ENCODE measurements around the gene PBX1. TPM values are rescaled to one million over a fixed set of nuclear protein-coding genes. Genes with fewer than 3 reads are reported as not detected.

Gene PBX1
- total RNA-seq, 1 donor from 2014 or later, result 257 TPM

GRCh38 chr1:164668491-164669400 lies 109.8 kb downstream of the PBX1 start:
- Mint-ChIP-seq H3K4me1 (ENCODE audit: unreplicated experiment) (peaks cover 66% of the 10 kb centered on the region), H3K36me3 (peaks cover 27% of the 10 kb centered on the region), H3K27ac (peak overlapping the region; percentile 75), H3K4me3 (no peak overlapping the region), H3K9me3 (peaks cover 11% of the 10 kb centered on the region), H3K27me3 (no peaks in the 10 kb centered on the region)
- TF ChIP-seq CTCF (conservative IDR thresholded peaks at IDR 0.05), result no peak
- no peak for DNase-seq (ENCODE audit: extremely low spot score, unreplicated experiment)

GRCh38 chr1:164670026-164670425 lies 111.0 kb downstream of the PBX1 start:
- no peak for DNase-seq (ENCODE audit: extremely low spot score, unreplicated experiment)
- Mint-ChIP-seq H3K4me1 (ENCODE audit: unreplicated experiment) (peaks cover 59% of the 10 kb centered on the region), H3K27ac (peak overlapping the region; percentile 75), H3K9me3 (peaks cover 11% of the 10 kb centered on the region), H3K27me3 (no peaks in the 10 kb centered on the region), H3K36me3 (peaks cover 17% of the 10 kb centered on the region), H3K4me3 (peak overlapping the region; percentile 16)
- no peak for TF ChIP-seq CTCF (conservative IDR thresholded peaks at IDR 0.05)

DNA sequence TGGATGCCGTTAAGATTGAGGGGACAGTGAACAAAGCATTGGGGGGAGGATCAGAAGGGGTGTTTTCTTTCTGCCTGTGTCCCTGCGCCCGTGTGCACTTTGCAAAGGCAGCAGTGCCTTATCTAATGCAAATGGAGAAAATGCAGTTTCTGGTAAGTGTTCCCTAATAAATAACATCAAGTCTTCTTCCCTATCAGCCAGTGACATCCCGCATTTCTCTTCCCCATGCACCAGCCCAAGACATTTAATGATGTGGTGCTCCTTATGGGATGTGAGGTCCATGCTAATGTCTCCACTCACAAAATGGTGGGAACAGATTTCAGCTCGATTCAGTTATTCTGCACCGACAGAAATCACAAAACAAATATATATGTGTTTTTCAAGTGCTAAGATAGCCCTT lies 111.8 kb downstream of the PBX1 start:
- Mint-ChIP-seq H3K27me3 (no peaks in the 10 kb centered on the region), H3K27ac (peak overlapping the region; percentile 84), H3K4me3 (peak overlapping the region; percentile 30), H3K36me3 (peaks cover 22% of the 10 kb centered on the region), H3K9me3 (peaks cover 11% of the 10 kb centered on the region), H3K4me1 (ENCODE audit: unreplicated experiment) (peaks cover 63% of the 10 kb centered on the region)
- TF ChIP-seq CTCF (conservative IDR thresholded peaks at IDR 0.05), result no peak
- no peak for DNase-seq (ENCODE audit: extremely low spot score, unreplicated experiment)

GRCh38 chr1:164671323-164671965 lies 112.5 kb downstream of the PBX1 start:
- Mint-ChIP-seq H3K9me3 (peaks cover 11% of the 10 kb centered on the region), H3K4me3 (peak overlapping the region; percentile 65), H3K27me3 (no peaks in the 10 kb centered on the region), H3K27ac (peak overlapping the region; percentile 84), H3K36me3 (peaks cover 28% of the 10 kb centered on the region), H3K4me1 (ENCODE audit: unreplicated experiment) (peaks cover 61% of the 10 kb centered on the region)
- DNase-seq (ENCODE audit: extremely low spot score, unreplicated experiment), result no peak
- no peak for TF ChIP-seq CTCF (conservative IDR thresholded peaks at IDR 0.05)

DNA sequence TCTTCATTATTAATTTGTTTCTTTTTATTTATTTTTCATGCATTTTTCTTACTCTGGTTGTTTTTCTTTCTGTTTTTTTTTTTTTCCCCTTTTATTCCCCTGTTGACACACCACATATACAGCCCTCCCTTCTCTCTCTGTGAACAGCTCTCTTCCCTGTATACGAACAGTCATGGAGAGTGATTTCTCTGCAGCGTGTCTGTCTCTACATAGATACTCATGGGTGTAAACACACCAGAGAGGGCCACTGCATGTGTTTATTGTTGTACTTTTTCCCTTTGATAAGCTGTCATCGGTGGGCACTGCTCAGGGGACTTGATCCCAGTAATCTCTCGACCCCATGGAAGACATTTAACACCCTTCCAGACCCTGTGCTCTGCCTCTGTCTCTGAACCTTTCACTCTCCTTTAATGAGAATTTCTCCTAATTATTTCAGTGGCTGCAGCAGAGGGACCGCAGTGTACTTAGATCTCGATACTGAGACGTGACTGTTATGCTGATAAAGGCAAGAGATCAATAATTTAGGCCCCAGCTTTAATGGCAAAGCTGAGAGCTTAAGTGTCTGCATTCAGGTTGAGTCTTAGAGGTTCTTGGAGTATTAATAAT lies 113.1 kb downstream of the PBX1 start:
- H3K36me3 Mint-ChIP-seq, result peaks cover 29% of the 10 kb centered on the region
- peak overlapping the region; percentile 84 for H3K27ac Mint-ChIP-seq
- DNase-seq (ENCODE audit: extremely low spot score, unreplicated experiment), result no peak
- peak overlapping the region; percentile 57 for H3K4me3 Mint-ChIP-seq
- peaks cover 11% of the 10 kb centered on the region for H3K9me3 Mint-ChIP-seq
- TF ChIP-seq CTCF (conservative IDR thresholded peaks at IDR 0.05), result no peak
- peaks cover 56% of the 10 kb centered on the region for H3K4me1 Mint-ChIP-seq (ENCODE audit: unreplicated experiment)
- H3K27me3 Mint-ChIP-seq, result no peaks in the 10 kb centered on the region
